ENCODE results near the gene MGAT4C.

Gene MGAT4C

GRCh38 chr12:85975716-85976115 lies 280.5 kb downstream of the MGAT4C start:
- no peak for DNase-seq (ENCODE audit: low read depth in 2 of 2)

DNA sequence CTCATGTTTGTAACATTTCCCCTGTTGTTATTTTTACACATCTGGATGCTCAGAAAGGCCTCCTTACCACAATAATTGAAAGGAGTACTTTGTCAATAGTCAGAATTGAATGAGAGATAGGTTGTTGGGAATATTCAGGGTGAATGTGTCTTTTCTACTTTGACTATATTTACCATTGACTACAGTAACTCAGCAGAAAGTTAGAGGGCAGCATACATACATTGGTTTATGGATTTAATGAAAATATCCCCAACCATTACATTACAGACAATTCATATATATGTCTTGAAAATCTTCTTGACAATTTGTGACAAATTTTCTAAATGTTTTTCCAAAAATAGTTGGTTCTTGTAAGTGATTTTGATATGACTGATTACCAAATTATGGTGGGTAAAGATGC lies 284.4 kb downstream of the MGAT4C start:
- no peak for DNase-seq (ENCODE audit: low read depth in 2 of 2)

DNA sequence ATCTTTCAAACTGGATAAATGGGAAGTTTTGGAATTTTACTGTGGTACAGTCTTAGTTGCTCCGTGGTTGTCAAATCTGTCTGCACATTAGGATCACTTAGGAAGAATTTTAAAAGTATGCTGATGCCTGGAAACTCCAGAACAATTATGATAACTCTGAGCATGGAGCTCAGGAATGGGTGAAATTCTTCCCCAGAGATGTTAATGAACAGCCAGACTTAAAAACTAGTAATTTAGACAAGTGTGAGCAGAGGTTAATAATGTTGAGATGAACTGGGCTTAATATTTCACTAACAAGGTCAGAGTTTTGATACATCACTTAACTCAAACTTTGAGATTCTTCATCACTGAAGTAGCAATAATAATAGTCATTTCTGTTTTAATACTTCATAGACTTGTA lies 287.6 kb downstream of the MGAT4C start:
- no peak for DNase-seq (ENCODE audit: low read depth in 2 of 2)

DNA sequence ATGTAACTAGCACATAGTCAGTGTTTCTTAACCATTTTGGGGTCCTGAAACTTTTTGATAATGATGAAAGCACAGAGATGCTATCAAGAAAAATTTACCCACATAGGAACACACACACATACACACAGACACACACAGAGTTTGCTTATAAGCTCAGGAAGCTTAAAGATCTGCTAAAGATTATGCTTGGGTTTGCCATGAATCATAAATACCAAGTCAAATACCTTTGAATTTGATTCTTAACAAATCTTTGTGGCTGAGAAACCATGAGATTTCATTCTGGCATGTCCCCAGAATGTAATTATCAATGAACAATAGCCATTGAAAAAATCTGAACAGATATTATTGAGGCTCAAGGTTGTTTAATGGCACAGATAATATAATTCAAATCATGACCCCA lies 292.9 kb downstream of the MGAT4C start:
- DNase-seq (ENCODE audit: low read depth in 2 of 2): no peak

- DNase-seq (ENCODE audit: low read depth in 2 of 2): no peak
Measured at GRCh38 chr12:85956081-85956480, 300.1 kb downstream of the MGAT4C start.

DNA sequence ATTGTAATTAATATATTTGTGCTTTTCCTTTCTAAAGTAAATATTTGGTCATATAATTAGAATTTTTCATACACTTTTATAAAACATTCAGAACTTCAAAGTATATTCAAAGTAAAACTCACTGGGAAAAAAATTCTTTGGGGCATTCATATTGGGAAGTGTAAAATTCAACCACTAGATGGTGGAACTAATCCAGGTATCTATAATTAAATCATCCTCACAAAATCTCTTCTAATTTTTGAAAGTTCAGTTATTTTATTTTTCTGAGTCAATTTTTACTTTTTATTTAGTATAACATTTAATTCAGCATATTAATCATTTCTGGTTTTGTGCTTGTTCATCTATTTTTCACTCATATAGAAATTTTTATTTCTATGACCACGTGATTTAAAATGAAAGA lies 301.1 kb downstream of the MGAT4C start:
- DNase-seq (ENCODE audit: low read depth in 2 of 2): no peak

GRCh38 chr12:85951823-85952222 lies 304.4 kb downstream of the MGAT4C start:
- no peak for DNase-seq (ENCODE audit: low read depth in 2 of 2)

DNA sequence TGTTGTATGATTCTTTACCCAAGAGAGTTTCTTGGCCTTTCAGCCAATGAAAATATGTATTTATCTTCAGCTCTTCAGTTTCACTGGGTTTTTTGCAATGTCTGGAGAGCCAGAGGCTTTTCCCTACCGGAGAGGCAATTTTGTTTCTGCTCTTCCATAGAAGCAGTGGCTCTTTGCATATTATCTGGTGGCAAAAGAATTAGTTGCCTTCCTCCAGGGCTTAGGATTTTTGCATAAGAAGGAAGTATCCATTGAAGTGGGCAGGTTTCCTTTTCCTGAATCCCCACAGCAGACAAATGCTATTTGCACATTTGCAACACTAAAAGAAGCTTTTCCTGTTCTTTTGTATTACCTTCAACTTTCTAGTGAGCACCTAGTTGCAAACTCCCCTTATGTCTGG lies 306.9 kb downstream of the MGAT4C start:
- DNase-seq (ENCODE audit: low read depth in 2 of 2): no peak

GRCh38 chr12:85948340-85948739 lies 307.9 kb downstream of the MGAT4C start:
- DNase-seq (ENCODE audit: low read depth in 2 of 2): no peak

GRCh38 chr12:85947286-85947685 lies 308.9 kb downstream of the MGAT4C start:
- DNase-seq (ENCODE audit: low read depth in 2 of 2): no peak

GRCh38 chr12:85946375-85946774 lies 309.8 kb downstream of the MGAT4C start:
- no peak for DNase-seq (ENCODE audit: low read depth in 2 of 2)

DNA sequence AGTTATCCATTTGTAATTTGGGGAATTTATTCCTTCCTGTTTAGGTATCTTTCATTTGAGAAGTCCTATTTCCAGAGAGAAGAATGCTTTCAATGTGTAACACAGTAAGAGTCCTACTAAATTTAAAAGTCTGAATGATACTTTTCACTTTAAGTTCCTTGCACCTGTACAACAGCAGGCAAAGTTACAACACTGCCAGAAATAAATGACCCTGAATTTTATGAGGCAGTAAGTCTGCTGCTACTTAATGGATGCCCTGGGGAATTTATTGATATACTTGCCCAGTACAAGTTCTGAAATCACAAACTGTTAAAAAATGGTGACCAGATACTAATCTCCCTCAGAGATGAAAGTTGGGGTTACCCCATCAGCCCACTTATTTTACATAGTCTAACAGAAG lies 329.0 kb downstream of the MGAT4C start:
- no peak for DNase-seq (ENCODE audit: low read depth in 2 of 2)

GRCh38 chr12:85923767-85924331 lies 332.3 kb downstream of the MGAT4C start:
- DNase-seq (ENCODE audit: low read depth in 2 of 2): no peak

- DNase-seq (ENCODE audit: low read depth in 2 of 2): no peak
Measured at GRCh38 chr12:85920324-85920947, 335.8 kb downstream of the MGAT4C start.

Data from stimulated activated CD4-positive, alpha-beta T cell treated with anti-CD3 and anti-CD28 coated beads, Interleukin-12 subunit alpha, Interleukin-12 subunit beta, amount 100 ng/mL, for 24 hours (primary cell).